SK-N-SH (cell line): ENCODE results near the gene C2CD4D. TPM values are rescaled to one million over a fixed set of nuclear protein-coding genes. Genes with fewer than 3 reads are reported as not detected.
A peak's percentile ranks its signal among the peaks of the same experiment; 100 is the strongest.

Source experiments
- CTCF ChIA-PET: fragments of 300-600, 350-600 bp; formaldehyde crosslinking; extraction: SDS; loops from one replicate; lab custom pipeline; 2021; lab: Yijun Ruan, JAX
- POLR2A ChIA-PET: fragments of 350-600 bp; sonication (Branson Sonifier 250); formaldehyde crosslinking; extraction: SDS; loops from one replicate; lab custom pipeline; 2020; ENCODE audit warnings: antibody characterized with exemption, inconsistent platforms; lab: Yijun Ruan, JAX
- DNase-seq: peaks from one replicate; pipeline ENCODE4 v3.0.0; 2012
- H2AFZ ChIP-seq: fragments of 200-600 bp; sonication (generic); 2 replicates; pipeline ENCODE4 v1.8.1; 2016; ENCODE audit warnings: antibody characterized with exemption, mild to moderate bottlenecking, low read depth
- H3F3A ChIP-seq: fragments of 200-600 bp; sonication (generic); replicated peaks from 2 replicates; pipeline ENCODE3; 2016; ENCODE audit warnings: antibody characterized with exemption, mild to moderate bottlenecking; ENCODE audit not compliant: insufficient read depth
- H3K27ac ChIP-seq, 2 experiments: fragments of 200-500 bp in 1 of 2; fragments of 200-600 bp in 1 of 2; sonication (Bioruptor generic) in 1 of 2; sonication (generic), shearing (Covaris generic) in 1 of 2; 2 replicates each; pipeline versions ENCODE4 v1.5.1 to v1.6.1; 2014 to 2016; ENCODE audit warnings: low read depth in 2 of 2, inconsistent platforms in 1 of 2, low read length in 1 of 2, mild to moderate bottlenecking in 1 of 2, mixed read lengths in 1 of 2
- H3K27me3 ChIP-seq: fragments of 200-600 bp; sonication (generic), shearing (Covaris generic); 2 replicates; pipeline ENCODE4 v1.6.1; 2016; ENCODE audit warnings: mixed run types; ENCODE audit not compliant: insufficient read depth
- H3K36me3 ChIP-seq, 2 experiments: fragments of 200-500 bp in 1 of 2; fragments of 200-600 bp in 1 of 2; sonication (Bioruptor generic) in 1 of 2; sonication (generic) in 1 of 2; replicated peaks in 1 of 2; 2 replicates each; pipeline versions ENCODE3 to v1.5.1; 2014 to 2016; ENCODE audit warnings: low read length in 1 of 2, mild to moderate bottlenecking in 1 of 2; ENCODE audit not compliant: insufficient read depth in 2 of 2, control insufficient read depth in 1 of 2
- H3K4me1 ChIP-seq, 2 experiments: fragments of 200-500 bp in 1 of 2; fragments of 200-600 bp in 1 of 2; sonication (Bioruptor generic) in 1 of 2; sonication (generic), shearing (Covaris generic) in 1 of 2; 2 replicates each; pipeline versions ENCODE4 v1.5.1 to v1.6.1; 2014 to 2016; ENCODE audit warnings: low read depth in 1 of 2, low read length in 1 of 2, mixed run types in 1 of 2; ENCODE audit not compliant: insufficient read depth in 2 of 2, control insufficient read depth in 1 of 2
- H3K4me2 ChIP-seq: fragments of 200-600 bp; sonication (generic), shearing (Covaris generic); 2 replicates; pipeline ENCODE4 v1.6.1; 2017; ENCODE audit warnings: mixed run types
- H3K4me3 ChIP-seq, 2 experiments: fragments of 200-500 bp in 1 of 2; fragments of 200-600 bp in 1 of 2; sonication (Bioruptor generic) in 1 of 2; sonication (generic), shearing (Covaris generic) in 1 of 2; 2 replicates each; pipeline versions ENCODE4 v1.5.1 to v1.8.1; 2014 to 2016; ENCODE audit warnings: low read depth in 2 of 2, inconsistent platforms in 1 of 2, low read length in 1 of 2, mild to moderate bottlenecking in 1 of 2, mixed read lengths in 1 of 2, moderate library complexity in 1 of 2
- H3K79me2 ChIP-seq: fragments of 200-600 bp; sonication (generic); 2 replicates; pipeline ENCODE4 v1.8.1; 2017; ENCODE audit warnings: mild to moderate bottlenecking; ENCODE audit not compliant: insufficient read depth
- H3K9ac ChIP-seq: fragments of 200-600 bp; sonication (generic); 2 replicates; pipeline ENCODE4 v1.6.1; 2017; ENCODE audit warnings: mixed run types
- H3K9me2 ChIP-seq: fragments of 200-600 bp; sonication (generic); 2 replicates; pipeline ENCODE4 v1.6.1; 2017; ENCODE audit warnings: mixed run types
- H3K9me3 ChIP-seq: fragments of 200-600 bp; sonication (generic); 2 replicates; pipeline ENCODE4 v1.6.1; 2017; ENCODE audit warnings: mixed run types, mild to moderate bottlenecking, moderate library complexity
- H4K20me1 ChIP-seq: fragments of 200-600 bp; sonication (generic); 2 replicates; pipeline ENCODE4 v1.6.1; 2017; ENCODE audit warnings: mild to moderate bottlenecking, mixed run types; ENCODE audit not compliant: insufficient read depth
- CHD2 ChIP-seq: fragments of 150-350 bp; IDR thresholded peaks from 2 replicates; pipeline ENCODE4 v1.6.1; 2018; ENCODE audit warnings: low read length; ENCODE audit not compliant: partially characterized antibody
- ELF1 ChIP-seq: IDR thresholded peaks from 2 replicates; pipeline ENCODE4 v1.4.0; 2012
- EP300 ChIP-seq, 2 experiments: IDR thresholded peaks; 2 replicates each; pipeline versions ENCODE4 v1.4.0 to v1.6.1; 2012; ENCODE audit warnings: borderline replicate concordance in 1 of 2, low read depth in 1 of 2, low read length in 1 of 2
- EZH2phosphoT487 ChIP-seq: fragments of 200-600 bp; sonication (generic); IDR thresholded peaks from 2 replicates; pipeline ENCODE4 v1.6.1; 2017; ENCODE audit warnings: low read depth, mixed run types, mild to moderate bottlenecking, antibody characterized with exemption, moderate library complexity, borderline replicate concordance
- FOXJ3 ChIP-seq: sonication (generic); formaldehyde crosslinking; IDR thresholded peaks from 2 replicates; pipeline ENCODE4 v1.5.1; 2020; ENCODE audit warnings: mild to moderate bottlenecking, missing genetic modification reagents
- FOXM1 ChIP-seq: IDR thresholded peaks from 2 replicates; pipeline ENCODE4 v1.4.0; 2012; ENCODE audit warnings: low read depth, mild to moderate bottlenecking
- GABPA ChIP-seq: IDR thresholded peaks from 2 replicates; pipeline ENCODE4 v1.4.0; 2012; ENCODE audit warnings: low read depth, mild to moderate bottlenecking
- GATA2 ChIP-seq: sonication (generic); formaldehyde crosslinking; IDR thresholded peaks from 2 replicates; pipeline ENCODE4 v1.5.0; 2020; ENCODE audit warnings: mild to moderate bottlenecking, missing genetic modification reagents
- MEF2A ChIP-seq: IDR thresholded peaks from 2 replicates; pipeline ENCODE4 v1.4.0; 2012; ENCODE audit warnings: low read depth, borderline replicate concordance
- MXI1 ChIP-seq: IDR thresholded peaks from 2 replicates; pipeline ENCODE4 v1.6.1; 2012; ENCODE audit warnings: mild to moderate bottlenecking, low read depth, low read length, improper control_type of control experiment
- NRF1 ChIP-seq: IDR thresholded peaks from 2 replicates; pipeline ENCODE4 v1.6.1; 2012; ENCODE audit warnings: low read depth, mild to moderate bottlenecking, low read length
- PBX3 ChIP-seq: IDR thresholded peaks from 2 replicates; pipeline ENCODE4; 2012
- RAD21 ChIP-seq: IDR thresholded peaks from 2 replicates; pipeline ENCODE4 v1.6.1; 2012; ENCODE audit warnings: mild to moderate bottlenecking, low read length
- REST ChIP-seq: IDR thresholded peaks from 2 replicates; pipeline ENCODE4 v1.6.1; 2012; ENCODE audit warnings: mild to moderate bottlenecking, low read depth, low read length, moderate library complexity
- RFX5 ChIP-seq: IDR thresholded peaks from 2 replicates; pipeline ENCODE4 v1.6.1; 2012; ENCODE audit warnings: mild to moderate bottlenecking, improper control_type of control experiment, low read length
- RXRA ChIP-seq: IDR thresholded peaks from 2 replicates; pipeline ENCODE4 v1.4.0; 2012; ENCODE audit warnings: low read depth, mild to moderate bottlenecking, borderline replicate concordance
- SIN3A ChIP-seq: IDR thresholded peaks from 2 replicates; pipeline ENCODE4 v1.6.1; 2012; ENCODE audit warnings: low read depth, mild to moderate bottlenecking, low read length, moderate library complexity, borderline replicate concordance
- TAF1 ChIP-seq: IDR thresholded peaks from 2 replicates; pipeline ENCODE4 v1.6.1; 2012; ENCODE audit warnings: low read depth, mild to moderate bottlenecking, low read length, moderate library complexity, borderline replicate concordance
- TCF12 ChIP-seq: IDR thresholded peaks from 2 replicates; pipeline ENCODE4 v1.4.0; 2012
- USF1 ChIP-seq: IDR thresholded peaks from 2 replicates; pipeline ENCODE4 v1.4.0; 2012; ENCODE audit warnings: low read depth, borderline replicate concordance
- WGBS: methylation state at CpG from one replicate; pipeline ENCODE4 v1.1.6; 2017; ENCODE audit warnings: low lambda C conversion rate; 5-methylcytosine and 5-hydroxymethylcytosine counted together
- polyA plus RNA-seq, 3 experiments: library from polyadenylated mRNA; depleted of rRNA; stranded (reverse); fragments of >200 nt; gene quantifications; 2 replicates each; pipeline ENCODE4 v1.2.3, GENCODE V29; 2012
- TF ChIP-seq, protein P1 (sequence below): fragments of 150-350 bp; IDR thresholded peaks from 2 replicates; pipeline ENCODE4 v1.6.1; 2016; ENCODE audit warnings: mild to moderate bottlenecking, low read depth, low read length

C2CD4D gene
- polyA plus RNA-seq, 1 of the 3 experiments (the other 2 are of a cell fraction): not detected

- no peak for TF ChIP-seq CHD2
- no peak for TF ChIP-seq GATA2 (CRISPR knock-in tag)
- TF ChIP-seq, protein P1, sequence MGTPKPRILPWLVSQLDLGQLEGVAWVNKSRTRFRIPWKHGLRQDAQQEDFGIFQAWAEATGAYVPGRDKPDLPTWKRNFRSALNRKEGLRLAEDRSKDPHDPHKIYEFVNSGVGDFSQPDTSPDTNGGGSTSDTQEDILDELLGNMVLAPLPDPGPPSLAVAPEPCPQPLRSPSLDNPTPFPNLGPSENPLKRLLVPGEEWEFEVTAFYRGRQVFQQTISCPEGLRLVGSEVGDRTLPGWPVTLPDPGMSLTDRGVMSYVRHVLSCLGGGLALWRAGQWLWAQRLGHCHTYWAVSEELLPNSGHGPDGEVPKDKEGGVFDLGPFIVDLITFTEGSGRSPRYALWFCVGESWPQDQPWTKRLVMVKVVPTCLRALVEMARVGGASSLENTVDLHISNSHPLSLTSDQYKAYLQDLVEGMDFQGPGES: no peak
- TF ChIP-seq TAF1: no peak
- TF ChIP-seq MEF2A: no peak
Measured at GRCh38 chr1:151846686-151847237, 7.1 kb upstream of the C2CD4D start (continued).

DNA sequence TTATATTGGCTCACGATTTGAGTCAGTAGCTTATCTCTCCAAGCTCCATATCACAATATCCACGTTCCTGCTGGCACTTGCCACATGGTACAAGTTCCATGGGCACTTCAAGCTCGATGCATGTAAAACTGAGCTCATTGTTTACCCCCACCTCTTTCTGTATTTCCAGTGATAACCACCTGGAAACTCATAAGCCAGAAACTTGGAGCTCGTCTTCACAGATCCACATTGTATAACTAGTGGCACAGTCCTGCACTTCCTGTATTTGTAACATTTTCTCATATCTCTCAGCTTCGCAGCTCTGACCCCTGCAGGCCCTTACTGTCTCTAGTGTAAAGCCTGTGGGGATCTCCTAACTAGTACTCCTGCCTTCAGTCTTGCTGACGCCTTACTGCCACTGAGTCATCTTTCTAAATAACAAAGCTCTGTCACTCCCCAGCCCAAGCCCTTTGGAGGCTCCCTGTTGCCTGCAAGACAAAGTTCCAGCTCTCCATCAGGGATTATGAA, 6.5 kb upstream of the C2CD4D start:
- WGBS: 51% methylated on average over 6 of the region's 6 CpGs
- POLR2A ChIA-PET: interaction anchor here (0.9 kb wide), 1 partner anchor 63 kb away, joined by 4 read pairs; the partner anchor contains the start of gene THEM4

DNA sequence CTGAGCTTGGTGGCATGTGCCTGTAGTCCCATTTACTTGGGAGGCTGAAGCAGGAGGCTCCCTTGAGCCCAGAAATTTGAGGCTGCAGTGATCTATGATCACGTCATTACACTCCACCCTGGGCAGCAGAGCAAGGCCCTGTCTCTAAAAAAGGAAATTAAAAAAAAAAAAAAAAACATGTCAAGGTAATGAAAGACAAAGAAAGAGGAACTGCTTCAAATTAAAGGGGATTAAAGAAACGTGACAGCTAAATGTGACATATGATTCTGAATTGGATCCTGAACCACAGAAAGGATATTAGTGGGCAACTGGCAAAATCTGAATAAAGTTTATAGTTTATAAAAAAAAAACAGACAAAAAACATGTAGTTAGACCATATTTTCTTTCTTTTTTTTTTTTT, 3.8 kb upstream of the C2CD4D start:
- no peaks in the 10 kb centered on the region for H3K9me3 ChIP-seq
- no peaks in the 10 kb centered on the region for H3K9me2 ChIP-seq
- DNase-seq: no peak
- no peak overlapping the region for H3K4me3 ChIP-seq
- no peaks in the 10 kb centered on the region; the same call in 1 of the 2 replicates for H3K27me3 ChIP-seq
- H3K4me2 ChIP-seq: no peak overlapping the region
- WGBS: 64% methylated on average over 2 of the region's 2 CpGs
- H4K20me1 ChIP-seq: no peaks in the 10 kb centered on the region
- H2AFZ ChIP-seq: no peak overlapping the region
- no peaks in the 10 kb centered on the region for H3F3A ChIP-seq
- no peak overlapping the region for H3K27ac ChIP-seq
- CTCF ChIA-PET: no interaction called here
- TF ChIP-seq TCF12 (no peak), REST (no peak), USF1 (no peak), RAD21 (no peak), FOXJ3 (CRISPR knock-in tag) (no peak), EP300 (IDR thresholded peaks at IDR 0.05; ENCODE audit: borderline replicate concordance in 1 of 2, low read depth in 1 of 2, low read length in 1 of 2) (no peak), RXRA (no peak), PBX3 (no peak), SIN3A (no peak)
- POLR2A ChIA-PET: no interaction called here
- no peak overlapping the region for H3K9ac ChIP-seq
- peaks cover 0 to 17% of the 10 kb centered on the region in 2 experiments; a peak in 1 of 4 replicates for H3K4me1 ChIP-seq
- no peaks in the 10 kb centered on the region for H3K79me2 ChIP-seq
- H3K36me3 ChIP-seq: no peaks in the 10 kb centered on the region

More for the DNA sequence above, 6.5 kb upstream of the C2CD4D start:
- H3K4me3 ChIP-seq: no peak overlapping the region
- H3F3A ChIP-seq: no peaks in the 10 kb centered on the region
- H3K4me2 ChIP-seq: no peak overlapping the region
- peaks cover 5% of the 10 kb centered on the region; the same call in 1 of the 2 replicates for H3K27me3 ChIP-seq
- H3K4me1 ChIP-seq: peaks cover 0 to 33% of the 10 kb centered on the region in 2 experiments; a peak in 1 of 4 replicates
- H3K79me2 ChIP-seq: no peaks in the 10 kb centered on the region
- CTCF ChIA-PET: interaction anchor here (0.9 to 6.8 kb wide), 6 partner anchors 10 to 153 kb away, joined by 3 to 50 read pairs (median 4); partner anchors contain the start of genes CELF3, MRPL9 and RIIAD1
- H3K27ac ChIP-seq: no peak overlapping the region
- no peak for TF ChIP-seq ELF1
- no peak for TF ChIP-seq FOXM1
- no peak for TF ChIP-seq EZH2phosphoT487
- no peak for TF ChIP-seq FOXJ3 (CRISPR knock-in tag)
- no peak for TF ChIP-seq MEF2A
- no peak for TF ChIP-seq GABPA
- TF ChIP-seq RFX5: no peak
- no peak for TF ChIP-seq MXI1
- TF ChIP-seq NRF1: no peak
- TF ChIP-seq, all 33 proteins: peak for 0
- DNase-seq: no peak
- no peak overlapping the region for H3K9ac ChIP-seq
- H3K36me3 ChIP-seq: no peaks in the 10 kb centered on the region
- H4K20me1 ChIP-seq: no peaks in the 10 kb centered on the region
- H3K9me3 ChIP-seq: no peaks in the 10 kb centered on the region
- H2AFZ ChIP-seq: 0 out of 2 replicates have a peak overlapping the region, but pooled peaks have one; percentile 9
- no peaks in the 10 kb centered on the region for H3K9me2 ChIP-seq
